Measurements from ENCODE around the gene GMDS.

DNA sequence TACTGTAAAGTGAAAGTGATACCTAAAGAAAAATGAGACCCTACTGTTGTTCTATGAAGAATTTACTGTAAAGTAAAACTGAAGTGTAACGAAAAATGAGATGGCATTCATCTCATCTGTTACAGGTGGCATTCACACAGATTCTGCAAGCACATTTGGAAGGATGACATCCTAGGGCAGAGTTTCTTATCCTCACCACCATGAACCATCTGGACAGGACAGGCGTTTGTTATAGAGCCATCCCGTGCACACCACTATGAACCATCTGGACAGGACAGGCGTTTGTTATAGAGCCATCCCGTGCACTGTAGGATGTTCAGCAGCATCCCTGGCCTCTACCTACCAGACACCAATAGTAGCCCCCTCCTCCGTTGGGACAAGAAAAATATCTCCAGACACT is 294.8 kb downstream of the GMDS start:
- TF ChIP-seq, protein P1, sequence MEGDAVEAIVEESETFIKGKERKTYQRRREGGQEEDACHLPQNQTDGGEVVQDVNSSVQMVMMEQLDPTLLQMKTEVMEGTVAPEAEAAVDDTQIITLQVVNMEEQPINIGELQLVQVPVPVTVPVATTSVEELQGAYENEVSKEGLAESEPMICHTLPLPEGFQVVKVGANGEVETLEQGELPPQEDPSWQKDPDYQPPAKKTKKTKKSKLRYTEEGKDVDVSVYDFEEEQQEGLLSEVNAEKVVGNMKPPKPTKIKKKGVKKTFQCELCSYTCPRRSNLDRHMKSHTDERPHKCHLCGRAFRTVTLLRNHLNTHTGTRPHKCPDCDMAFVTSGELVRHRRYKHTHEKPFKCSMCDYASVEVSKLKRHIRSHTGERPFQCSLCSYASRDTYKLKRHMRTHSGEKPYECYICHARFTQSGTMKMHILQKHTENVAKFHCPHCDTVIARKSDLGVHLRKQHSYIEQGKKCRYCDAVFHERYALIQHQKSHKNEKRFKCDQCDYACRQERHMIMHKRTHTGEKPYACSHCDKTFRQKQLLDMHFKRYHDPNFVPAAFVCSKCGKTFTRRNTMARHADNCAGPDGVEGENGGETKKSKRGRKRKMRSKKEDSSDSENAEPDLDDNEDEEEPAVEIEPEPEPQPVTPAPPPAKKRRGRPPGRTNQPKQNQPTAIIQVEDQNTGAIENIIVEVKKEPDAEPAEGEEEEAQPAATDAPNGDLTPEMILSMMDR (IDR thresholded peaks at IDR 0.05; ENCODE audit: low read length): no peak
- TF ChIP-seq EZH2phosphoT487 (IDR thresholded peaks at IDR 0.05; ENCODE audit: low read length): no peak
